ENCODE data around the gene PHLDB2.

DNA sequence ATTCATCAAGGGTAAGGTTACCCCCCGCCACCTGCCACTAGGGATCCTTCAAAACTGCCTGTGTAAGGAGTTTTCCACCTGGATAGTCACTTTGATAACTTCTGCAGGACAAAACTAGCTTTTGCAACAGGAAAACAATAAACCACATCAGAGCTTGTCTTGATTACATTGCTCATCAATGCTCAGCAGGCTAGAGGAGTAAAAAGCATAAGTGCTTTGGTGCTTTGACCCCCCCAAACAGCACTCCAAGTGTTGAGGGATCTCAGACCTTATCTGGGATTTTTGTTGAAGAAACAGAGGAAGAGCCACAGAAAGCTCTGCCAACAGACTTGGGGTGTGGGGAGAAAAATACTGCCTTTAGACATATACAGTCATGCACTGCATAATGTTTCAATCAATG is 10.8 kb upstream of the PHLDB2 start:
- TF ChIP-seq, protein P1, sequence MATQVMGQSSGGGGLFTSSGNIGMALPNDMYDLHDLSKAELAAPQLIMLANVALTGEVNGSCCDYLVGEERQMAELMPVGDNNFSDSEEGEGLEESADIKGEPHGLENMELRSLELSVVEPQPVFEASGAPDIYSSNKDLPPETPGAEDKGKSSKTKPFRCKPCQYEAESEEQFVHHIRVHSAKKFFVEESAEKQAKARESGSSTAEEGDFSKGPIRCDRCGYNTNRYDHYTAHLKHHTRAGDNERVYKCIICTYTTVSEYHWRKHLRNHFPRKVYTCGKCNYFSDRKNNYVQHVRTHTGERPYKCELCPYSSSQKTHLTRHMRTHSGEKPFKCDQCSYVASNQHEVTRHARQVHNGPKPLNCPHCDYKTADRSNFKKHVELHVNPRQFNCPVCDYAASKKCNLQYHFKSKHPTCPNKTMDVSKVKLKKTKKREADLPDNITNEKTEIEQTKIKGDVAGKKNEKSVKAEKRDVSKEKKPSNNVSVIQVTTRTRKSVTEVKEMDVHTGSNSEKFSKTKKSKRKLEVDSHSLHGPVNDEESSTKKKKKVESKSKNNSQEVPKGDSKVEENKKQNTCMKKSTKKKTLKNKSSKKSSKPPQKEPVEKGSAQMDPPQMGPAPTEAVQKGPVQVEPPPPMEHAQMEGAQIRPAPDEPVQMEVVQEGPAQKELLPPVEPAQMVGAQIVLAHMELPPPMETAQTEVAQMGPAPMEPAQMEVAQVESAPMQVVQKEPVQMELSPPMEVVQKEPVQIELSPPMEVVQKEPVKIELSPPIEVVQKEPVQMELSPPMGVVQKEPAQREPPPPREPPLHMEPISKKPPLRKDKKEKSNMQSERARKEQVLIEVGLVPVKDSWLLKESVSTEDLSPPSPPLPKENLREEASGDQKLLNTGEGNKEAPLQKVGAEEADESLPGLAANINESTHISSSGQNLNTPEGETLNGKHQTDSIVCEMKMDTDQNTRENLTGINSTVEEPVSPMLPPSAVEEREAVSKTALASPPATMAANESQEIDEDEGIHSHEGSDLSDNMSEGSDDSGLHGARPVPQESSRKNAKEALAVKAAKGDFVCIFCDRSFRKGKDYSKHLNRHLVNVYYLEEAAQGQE (IDR thresholded peaks at IDR 0.05; ENCODE audit: insufficient read depth in 1 of 2, low read depth in 2 of 2, low read length in 2 of 2), result no peak
- no peak for TF ChIP-seq POLR2AphosphoS5 (IDR thresholded peaks at IDR 0.05; ENCODE audit: low read depth, low read length)
- no peak for TF ChIP-seq TAF1 (IDR thresholded peaks at IDR 0.05; ENCODE audit: borderline replicate concordance, insufficient read depth, low read length)
- TF ChIP-seq SIN3A (IDR thresholded peaks at IDR 0.05; ENCODE audit: borderline replicate concordance, insufficient read depth, low read length), result no peak
- TF ChIP-seq FOXP2 (optimal IDR thresholded peaks at IDR 0.05; ENCODE audit: borderline replicate concordance, extremely low read depth, extremely low read length, insufficient read depth), result no peak
